ENCODE data around the gene FOXQ1. TPM values are rescaled to one million over a fixed set of nuclear protein-coding genes. Genes with fewer than 3 reads are reported as not detected.
"Not testable (repeated sequence)": the region's sequence is repeated elsewhere in the genome, so short reads cannot be mapped to it uniquely, and the experiment has no call there.

FOXQ1 gene
- total RNA-seq, 1 donor from 2014 or later: 10.0 TPM

DNA sequence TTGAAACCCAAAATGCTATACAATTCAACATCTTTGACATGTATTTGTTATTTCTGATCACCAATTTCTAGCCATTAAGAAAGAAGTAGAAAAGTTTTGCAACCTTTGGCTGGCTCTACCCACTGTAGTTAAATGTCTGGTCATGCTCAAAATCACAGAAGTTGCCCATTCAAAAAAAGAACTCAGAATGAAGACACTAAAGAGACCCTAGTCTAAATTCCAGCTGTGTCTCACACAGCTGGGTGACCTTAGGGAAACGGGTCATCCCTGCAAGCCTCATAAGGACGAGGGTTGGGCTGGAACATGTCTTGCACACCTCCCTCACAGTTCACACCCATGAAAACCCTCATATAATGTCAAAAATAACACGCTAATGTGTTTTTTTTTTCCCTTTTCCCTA lies 10.3 kb downstream of the FOXQ1 start:
- ATAC-seq: no peak

DNA sequence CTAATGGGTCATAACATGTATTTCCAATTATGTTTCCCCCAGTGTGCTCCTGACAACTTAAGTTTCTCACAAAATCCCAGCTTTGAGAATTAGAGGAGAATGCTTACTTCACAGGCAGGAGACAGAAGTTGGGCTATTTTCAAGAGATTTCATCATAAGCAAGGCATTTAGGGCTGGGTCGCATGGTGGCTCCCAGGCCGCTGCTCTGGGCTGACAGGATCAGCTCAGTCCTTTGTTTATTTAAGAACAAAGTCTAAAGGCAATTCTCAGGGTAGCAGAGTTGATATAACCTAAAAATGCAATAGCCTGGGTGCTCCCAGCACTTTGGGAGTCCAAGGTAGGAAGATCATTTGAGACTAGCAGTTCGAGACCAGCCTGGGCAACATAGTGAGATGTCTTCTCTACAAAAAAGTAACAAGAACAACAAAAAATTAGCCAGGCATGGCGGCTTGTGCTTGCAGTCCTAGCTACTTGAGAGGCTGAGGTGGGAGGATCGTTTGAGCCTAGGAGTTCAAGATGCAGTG lies 10.9 kb downstream of the FOXQ1 start:
- ATAC-seq: peak; percentile 42

DNA sequence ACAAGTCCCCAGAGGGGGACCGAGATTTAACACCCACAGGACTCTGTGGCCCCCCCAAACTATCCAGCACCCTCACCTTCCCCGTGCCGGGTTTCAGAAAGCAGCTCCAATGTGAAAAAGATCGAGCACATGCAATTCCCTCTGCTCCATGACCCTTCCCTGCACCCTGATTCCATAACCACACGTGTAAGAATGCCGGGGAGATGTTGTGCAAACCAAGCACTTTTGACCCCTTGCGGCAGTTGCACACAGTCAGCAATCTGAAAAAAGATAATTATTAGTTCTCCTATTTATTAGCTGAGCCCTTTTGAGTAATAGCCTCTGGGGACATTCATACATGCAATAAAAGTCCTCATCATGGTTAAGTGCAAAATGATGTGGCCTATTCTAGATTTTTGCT lies 13.0 kb downstream of the FOXQ1 start:
- no peak for ATAC-seq

DNA sequence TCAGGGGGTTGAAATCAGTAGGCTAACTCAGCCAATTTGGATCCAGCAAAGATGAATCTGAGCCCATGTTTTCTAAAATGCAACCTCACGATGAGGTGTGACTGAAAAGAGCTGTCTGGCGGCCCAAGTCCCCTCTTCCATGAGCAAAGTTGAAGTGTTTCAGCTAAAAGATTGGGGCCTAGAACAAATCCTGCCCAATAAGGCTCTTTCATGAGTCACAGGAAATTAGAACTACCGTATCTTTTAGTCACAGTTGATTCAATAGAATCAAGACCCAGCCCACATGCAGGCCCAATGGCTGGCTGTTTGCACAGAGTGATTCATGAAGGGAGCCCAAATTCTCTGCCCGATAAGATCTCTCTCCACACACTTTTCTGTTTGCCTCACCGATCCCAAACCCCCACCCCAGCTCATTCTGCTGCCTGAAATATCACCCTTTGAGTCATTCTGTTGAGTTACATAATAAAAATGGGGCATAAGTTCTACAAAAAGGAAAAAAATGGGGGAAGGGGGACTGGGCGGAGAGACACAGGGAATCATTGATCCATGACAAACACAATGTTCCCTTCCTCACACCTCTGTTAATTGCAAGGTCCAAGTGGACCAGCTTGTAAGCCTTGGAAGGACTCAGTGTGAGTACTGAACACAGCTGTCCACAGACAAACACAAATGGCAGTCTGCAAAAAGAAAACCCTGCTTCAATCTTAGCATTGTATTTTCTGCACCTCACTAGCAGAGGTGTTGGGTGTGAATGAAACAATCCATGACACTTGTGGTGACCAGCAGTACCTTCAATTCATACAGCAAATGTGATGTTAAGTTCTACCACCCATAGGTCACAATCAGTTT lies 13.8 kb downstream of the FOXQ1 start:
- peak; percentile 85 for ATAC-seq

DNA sequence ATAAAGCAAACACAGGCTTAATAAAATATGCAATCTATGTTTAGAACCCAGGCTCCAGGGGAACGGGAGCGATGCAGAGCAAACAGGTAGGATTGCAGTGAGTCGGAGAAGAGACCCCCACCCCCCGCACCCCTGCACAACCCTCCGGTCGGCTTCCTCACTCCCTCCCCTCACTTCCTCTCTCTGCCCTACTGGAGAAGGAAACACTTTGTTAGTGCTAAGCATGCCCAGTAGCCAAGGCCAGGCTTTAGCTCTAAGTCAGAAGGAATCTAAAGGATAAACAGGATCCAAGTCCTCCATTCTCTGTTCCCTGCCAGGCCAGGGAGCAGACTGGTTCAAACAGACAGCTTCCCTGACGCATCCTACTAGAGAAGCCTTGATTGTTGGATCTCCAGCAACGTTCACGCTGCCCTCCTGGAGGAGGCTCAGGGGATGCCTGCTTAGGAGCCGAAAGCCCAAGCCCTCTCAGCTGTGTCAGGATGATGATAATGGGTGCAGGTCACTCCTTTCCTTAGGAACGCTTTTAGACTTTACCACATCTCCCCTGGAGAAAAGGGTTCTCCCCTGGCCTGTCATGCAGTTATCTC lies 14.7 kb downstream of the FOXQ1 start:
- no peak for ATAC-seq

DNA sequence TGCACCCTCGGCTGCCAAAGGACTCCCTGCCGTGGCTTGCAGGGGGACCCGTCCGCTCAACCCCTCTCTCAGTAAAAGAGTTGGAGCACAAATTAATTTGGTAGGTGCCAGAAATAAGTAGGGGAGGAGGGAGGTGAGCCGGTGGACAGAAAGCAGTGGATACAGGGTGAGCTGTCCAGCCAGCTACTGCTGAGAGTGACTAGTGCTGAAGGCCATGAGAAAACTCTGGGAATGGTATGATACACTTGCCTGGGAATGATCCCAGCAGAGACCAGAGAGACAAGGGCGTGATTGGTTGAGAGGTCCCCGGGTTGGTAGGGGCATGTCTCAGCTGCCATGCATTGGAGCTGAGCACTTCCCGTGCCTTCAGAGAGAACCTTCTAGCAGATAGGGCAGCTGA lies 15.7 kb downstream of the FOXQ1 start:
- no peak for ATAC-seq

DNA sequence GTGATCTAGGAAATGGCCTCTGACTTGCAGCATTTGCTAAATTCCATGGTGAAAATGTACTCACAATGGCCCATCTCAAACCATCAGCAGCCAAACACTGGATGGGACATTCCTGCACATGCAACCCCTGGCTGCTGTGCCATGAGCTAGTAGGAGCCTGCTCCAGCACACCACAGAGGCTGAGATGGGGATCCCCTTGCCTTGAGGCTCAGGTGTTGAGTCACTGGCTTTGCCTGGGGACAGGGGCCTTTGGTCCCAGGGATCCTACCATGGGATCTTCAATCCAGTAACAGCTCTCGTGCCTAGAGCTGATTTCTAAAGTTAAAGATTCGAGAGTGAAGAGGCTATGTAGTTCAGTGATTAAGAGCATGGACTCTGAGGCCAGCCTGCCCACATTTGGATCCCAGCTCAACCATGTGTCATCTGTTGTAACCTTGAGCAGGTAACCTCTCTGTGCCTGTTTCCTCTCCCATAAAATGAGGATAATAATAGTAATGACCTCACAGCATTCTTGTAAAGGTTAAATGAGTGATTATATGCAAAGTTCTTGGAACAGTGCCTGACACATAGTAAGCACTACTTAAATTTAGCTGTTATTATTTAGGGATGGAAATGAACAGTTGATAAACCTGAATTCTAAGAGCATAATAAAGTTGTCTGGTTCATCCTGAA lies 16.4 kb downstream of the FOXQ1 start:
- ATAC-seq: peak; percentile 40

DNA sequence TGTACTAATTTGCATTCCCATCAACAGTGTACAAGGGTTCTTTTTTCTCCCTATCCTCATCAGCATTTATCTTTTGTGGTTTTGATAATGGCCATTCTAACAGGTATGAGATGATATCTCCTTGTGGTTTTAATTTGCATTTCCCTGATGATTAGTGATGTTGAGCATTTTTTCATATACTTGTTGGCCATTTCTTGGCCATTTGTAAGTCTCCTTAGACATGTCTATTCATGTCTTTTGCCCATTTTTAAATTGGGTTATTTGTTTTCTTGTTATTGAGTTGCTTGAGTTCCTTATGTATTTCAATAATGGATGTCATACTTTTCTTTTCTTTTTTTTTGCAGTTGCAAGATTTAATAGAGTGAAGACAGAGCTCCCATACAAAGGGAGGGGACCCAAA lies 17.8 kb downstream of the FOXQ1 start:
- ATAC-seq: no peak

DNA sequence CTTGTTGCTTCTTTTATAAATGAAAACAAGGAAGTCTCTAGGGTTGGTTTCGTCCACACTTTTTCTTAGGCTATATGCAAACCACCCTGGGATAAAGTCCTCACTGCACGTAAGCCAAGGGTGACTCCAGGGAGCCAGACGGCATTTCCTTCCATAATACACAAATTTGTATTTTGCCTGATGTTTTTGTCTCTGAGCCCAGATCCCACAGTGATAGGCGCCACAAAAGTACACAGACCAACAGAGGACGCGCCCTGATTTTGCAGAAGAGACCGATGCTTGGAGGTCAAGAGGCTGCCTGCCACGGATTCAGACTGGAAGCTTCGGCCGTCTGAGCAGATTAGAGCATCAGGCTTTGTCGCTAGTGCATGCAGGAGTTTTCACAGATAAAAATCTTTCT lies 22.8 kb downstream of the FOXQ1 start:
- no peak for ATAC-seq

DNA sequence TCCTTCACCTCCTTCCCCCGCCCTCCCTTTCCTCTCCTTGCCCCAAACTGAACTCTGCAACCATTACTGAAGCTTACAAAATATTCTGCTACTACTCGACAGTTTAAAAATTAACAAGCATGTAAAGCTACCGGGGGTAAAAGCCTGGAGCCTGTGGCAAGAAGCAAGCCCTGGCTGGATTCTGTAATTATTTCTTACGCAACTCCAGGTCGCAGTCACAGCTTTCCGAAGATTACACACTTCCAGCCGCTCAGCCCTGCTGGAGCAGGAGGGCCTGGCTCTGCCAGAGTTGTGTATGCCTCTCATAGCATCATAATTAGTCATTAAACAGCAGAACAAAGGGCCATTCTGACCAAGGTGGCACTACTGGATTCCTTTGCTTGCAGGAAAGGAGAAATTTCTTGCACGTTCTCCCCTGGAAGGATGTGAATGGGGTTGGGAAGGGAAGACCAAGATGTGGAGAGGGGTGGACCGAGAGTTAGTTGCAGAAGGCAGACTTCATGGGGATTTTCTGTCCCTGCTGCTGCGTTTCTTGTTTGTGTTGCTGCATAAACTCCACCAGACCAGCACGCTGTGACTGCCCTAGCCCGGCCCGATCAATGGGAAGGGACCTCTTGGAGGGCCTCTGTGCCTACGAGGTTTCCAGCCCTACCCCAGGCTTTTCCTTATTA lies 23.6 kb downstream of the FOXQ1 start:
- ATAC-seq: peak; percentile 99

DNA sequence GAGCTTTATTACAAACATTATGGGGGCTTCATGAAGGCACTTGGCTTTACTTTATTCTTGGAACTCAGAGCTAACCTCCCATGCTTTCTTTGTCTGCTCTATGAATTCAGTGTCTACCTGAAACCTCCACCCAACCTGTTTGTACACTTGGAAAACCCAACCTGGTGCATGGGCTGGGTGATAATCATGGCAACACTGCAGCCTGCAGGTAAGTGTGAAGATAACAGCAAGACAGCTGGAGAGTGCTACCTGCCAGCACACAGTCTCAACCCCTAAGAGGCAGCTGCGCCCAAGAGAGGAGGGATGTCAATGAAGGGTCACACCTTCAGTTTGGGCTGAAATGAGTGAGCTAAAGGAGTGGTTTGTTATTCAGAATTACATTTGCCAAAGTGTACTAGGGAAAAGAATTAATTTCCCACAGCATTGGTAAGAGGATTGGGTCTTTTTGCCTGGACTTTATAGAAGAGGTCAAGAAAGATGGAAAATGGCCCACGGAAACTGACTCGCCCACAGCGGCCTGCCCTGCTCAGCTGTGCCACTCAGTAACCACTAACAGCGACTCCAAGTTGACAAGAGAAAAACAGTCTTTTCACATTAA lies 24.4 kb downstream of the FOXQ1 start:
- ATAC-seq: peak; percentile 94

DNA sequence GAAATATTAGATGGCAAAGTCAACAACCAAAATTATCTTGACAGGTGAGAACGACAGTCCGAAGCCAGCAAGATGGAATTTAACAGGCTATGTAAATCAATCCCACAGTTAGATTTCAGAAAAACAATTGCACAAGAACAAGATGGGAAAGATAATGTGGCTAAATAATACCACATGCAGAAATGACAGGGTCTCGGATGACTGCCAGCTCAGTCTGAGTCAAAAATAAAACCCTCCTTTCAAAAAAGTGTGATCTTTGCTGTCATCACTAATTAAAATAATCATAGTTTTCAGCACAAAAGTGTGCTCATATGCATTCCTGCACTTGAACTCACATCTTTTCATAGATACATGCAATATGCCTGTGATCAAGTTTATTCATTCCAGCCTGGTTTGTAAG lies 25.9 kb downstream of the FOXQ1 start:
- no peak for ATAC-seq

DNA sequence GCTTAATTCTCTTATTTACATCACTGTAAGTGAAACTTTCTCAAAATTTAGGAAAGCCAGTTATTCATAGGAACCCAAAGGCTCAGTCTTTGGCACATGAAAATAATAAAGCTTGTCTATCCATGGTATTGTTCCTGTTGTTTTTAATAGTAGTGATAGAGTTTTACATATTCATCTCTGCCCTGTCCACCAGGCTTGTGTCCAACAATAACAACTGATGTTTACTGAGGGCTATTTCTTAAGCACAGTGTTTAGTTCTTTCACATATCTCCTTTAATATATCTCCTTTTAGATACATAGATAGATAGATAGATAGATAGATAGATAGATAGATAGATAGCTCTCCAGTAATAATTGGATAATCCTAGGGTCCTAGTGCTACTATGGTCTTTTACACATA lies 34.2 kb downstream of the FOXQ1 start:
- ATAC-seq: no peak

DNA sequence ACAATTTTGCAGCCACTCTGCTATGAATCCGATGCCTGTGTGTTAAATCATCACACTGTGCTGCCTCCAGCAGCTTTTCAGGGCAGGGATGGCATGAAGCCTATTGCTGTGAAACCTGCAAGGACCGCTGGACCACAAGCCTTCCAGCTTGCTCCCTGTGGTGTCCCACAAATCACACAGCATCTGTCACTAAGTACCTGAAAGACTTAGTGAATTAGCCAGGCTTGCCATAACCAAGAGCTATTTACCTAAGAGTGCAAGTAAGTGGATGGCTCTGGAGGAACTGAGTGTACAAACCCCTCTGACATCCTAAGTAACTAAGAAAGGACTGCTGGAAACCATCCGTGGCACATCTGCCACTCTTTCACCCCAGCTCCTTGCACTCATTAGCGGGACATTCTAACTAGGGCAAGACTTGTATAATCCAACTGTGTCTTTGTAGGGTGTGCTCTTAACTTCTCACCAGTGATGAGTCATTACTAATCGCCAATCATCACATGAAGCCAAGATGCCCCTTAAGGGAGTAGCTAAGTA lies 34.7 kb downstream of the FOXQ1 start:
- ATAC-seq: no peak

DNA sequence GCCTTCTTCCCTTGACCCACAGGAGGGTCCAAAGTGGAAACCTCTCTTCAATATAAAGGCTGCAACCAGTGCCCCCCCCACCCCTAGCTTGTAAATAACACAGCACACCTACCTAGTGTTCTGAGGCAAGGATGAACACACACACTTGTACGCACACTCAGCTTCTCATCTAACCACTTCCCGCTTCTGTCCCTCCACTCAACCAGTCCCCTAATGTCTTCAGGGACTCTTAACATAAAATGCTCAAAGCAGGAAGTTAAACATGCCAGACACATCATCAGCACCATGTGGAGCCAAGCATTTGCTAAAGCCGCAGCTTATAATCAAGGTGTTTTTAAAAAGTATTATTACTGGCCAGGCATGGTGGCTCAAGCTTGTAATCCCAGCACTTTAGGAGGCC lies 35.3 kb downstream of the FOXQ1 start:
- no peak for ATAC-seq

DNA sequence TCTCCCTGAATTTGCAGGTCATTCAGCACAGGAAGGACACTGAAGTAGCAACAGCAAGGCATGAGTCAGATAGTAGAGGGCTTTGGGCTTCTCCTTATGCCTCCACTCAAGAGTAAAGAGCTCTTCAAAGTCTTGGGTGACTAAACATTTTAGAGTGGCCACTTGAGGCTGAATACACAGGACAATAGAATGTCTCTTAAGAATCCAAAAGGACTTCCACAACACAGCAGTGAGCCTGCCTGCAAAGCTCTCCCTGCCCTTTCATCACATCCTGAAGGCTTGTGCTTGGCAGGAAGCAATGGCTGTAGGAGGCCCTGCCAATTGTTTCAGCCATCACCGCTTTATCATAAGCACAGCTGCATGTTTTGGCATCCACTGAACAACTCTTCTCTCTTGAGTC lies 36.8 kb downstream of the FOXQ1 start:
- no peak for ATAC-seq

DNA sequence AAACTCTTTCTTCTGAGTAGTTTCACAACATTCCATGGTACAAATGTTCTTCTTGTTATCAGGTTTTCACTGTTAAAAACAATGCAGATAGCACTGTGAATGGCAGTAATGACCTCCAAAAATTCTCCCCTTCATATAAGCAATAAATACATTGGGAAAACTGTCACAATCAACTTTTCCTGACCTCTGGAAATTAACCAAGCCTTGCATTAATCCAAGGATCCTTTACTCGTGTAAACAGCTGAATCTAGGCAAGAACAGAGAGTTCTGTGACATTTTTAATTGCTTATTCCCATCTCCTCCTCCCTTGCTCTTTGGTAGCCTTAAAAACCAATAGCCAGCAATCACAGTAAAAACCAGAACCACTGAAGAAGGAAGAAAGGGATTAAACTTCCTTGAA lies 37.8 kb downstream of the FOXQ1 start:
- no peak for ATAC-seq

DNA sequence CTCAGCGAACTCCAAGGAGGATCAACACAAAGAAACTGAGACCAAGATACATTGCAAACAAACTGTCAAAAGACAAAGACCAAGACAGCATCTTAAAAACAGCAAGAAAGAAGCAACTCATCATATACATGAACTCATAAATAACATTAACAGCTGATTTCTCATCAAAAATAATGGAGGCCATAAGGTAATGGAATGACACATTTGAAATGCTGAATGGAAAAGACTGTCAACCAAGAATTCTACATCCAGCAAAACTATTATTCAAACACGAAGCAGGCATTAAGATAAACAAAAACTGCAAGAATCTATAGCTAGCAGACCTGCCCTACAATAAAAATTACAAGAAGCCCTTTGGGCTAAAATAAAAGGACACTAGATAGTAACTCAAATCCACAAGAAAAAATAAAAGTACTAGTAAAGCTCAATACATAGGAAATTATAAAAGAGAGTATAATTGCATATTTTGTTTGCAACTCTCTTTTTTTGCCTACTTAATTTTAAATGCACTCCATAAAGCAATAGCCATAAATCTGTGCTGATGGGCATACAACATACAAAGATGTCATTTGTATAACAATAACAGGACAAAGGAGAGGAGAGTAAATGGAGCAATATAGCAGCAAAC lies 39.6 kb downstream of the FOXQ1 start:
- no peak for ATAC-seq

DNA sequence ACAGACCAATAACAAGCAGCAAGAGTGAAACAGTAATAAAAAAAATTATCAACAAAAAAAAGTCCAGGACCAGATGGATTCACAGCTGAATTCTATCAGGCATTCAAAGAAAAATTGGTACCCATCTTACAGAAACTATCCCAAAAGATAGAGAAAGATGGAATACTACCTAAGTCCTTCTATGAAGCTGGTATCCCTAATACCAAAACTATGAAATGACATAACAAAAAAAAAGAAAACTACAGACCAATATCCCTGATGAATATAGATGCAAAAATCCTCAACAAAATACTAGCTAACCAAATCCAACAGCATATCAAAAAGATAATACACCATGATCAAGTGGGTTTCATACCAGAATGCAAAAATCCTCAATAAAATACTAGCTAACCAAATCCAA lies 43.2 kb downstream of the FOXQ1 start:
- ATAC-seq: not testable (repeated sequence)

DNA sequence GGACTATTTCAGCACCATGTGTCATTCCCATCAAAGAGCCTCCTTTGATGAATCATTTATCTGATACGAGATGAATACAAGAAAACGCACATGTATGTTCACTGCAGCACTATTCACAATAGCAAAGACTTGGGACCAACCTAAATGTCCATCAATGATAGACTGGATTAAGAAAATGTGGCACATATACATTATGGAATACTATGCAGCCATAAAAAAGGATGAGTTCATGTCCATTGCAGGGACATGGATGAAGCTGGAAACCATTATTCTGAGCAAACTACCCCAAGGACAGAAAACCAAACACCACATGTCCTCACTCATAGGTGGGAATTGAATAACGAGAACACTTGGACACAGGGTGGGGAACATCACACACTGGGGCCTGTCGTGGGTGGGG lies 49.8 kb downstream of the FOXQ1 start:
- ATAC-seq: not testable (repeated sequence)

DNA sequence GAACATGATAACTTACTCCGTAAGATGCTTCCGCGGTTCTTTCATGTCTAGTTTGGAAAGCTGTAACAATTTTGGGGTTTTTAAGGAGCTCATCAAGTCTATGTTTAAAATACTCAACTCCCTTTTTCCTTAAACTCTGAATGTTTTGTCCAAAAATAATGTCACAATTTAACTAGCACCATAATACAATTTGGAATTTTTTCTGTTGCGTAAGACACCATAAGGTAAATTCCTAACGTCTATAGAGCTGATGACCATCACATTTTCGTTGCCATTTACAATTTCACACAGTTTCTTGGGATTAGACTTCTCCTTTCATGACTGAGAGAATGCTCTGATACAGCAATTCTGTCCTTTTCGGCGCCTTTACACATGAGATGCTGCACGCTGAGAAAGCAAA lies 50.7 kb downstream of the FOXQ1 start:
- no peak for ATAC-seq

DNA sequence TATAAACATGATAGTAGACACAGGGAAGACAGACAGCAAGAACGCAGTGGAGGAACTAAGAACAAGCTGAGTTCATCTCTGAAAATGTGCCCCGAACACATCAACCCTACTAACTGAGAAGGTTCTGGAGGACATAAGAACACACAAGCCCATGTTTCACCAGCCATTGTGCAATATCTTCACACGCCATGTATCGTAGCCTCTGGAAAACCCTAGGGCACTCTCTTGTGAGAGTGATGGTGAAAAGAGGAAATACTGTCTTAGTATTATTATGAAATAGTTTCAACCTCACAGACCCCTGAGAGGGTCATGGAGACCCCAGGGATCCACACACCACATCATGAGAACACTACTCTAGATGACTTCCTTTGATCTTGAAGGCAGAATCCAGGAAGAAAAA lies 51.4 kb downstream of the FOXQ1 start:
- ATAC-seq: no peak
